NCI-H2196 treated with DMSO at 0.1 percent for 48 hours (cell line): Measurements from ENCODE around the gene ITGA3.

Experiments
- DNase-seq: peaks from one replicate; lab custom pipeline; 2025; ENCODE audit not compliant: unreplicated experiment; lab: John Stamatoyannopoulos, UW

ITGA3 gene

GRCh38 chr17:50066995-50067394, 11.1 kb downstream of the ITGA3 start:
- no peak for DNase-seq

GRCh38 chr17:50067996-50068395, 12.1 kb downstream of the ITGA3 start:
- no peak for DNase-seq

- no peak for DNase-seq
Measured at GRCh38 chr17:50070908-50071680, 15.2 kb downstream of the ITGA3 start.

- DNase-seq = no peak
Measured at GRCh38 chr17:50071692-50072091, 15.8 kb downstream of the ITGA3 start.

DNA sequence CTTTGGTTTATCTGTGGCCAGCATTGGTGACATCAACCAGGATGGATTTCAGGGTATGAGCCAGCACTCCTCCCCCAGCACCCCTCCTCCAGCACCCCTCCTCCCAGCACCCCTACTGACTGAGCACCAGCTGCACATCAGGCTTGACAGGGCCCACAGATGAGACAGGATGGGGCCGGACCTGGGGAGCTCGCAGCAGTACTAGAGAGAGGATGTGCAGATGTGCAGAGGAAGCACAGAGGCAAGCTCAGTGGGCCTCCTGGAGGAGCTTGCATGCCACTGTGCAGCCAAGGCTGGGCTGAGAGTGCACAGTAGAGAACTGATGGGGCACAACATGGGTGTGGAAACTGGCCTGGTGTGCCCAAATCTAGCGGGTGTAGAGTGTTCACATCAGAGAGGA, 16.2 kb downstream of the ITGA3 start:
- DNase-seq = no peak

DNA sequence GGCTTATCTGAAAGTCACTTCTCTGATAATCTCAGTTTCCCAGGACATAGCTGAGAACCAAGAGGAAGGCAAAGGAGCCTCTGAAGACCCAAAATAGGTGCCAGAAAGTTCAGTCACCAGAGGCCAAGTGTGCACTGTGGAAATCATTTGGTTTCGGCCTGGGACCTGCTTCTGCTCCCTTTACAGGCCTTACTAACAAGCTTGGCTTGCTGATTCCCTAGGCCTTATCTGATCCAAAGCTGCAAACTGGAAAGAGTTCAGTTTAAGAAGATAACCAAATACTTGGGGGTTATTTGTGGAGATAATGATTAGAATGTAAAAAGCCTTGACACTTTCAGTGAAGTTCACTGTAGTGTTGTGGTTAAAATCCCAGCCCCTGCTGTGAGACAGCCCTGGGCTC, 17.0 kb downstream of the ITGA3 start:
- DNase-seq = no peak

DNA sequence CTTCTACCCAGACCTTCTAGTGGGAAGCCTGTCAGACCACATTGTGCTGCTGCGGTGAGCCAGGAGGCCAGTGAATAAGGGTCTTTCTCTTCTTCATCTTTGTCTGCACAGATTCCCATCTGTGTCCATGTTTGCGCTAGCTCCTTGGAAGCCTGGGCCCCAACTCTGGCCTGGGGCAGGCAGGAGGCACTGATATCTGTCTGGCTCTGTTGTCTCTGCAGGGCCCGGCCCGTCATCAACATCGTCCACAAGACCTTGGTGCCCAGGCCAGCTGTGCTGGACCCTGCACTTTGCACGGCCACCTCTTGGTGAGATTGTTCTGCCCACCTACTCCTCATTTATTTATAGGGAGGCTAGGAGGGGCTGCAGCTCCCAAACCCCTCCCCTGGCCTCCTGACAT, 18.3 kb downstream of the ITGA3 start:
- no peak for DNase-seq

GRCh38 chr17:50075446-50076032, 19.6 kb downstream of the ITGA3 start:
- DNase-seq = no peak

- no peak for DNase-seq
Measured at GRCh38 chr17:50076221-50076590, 20.3 kb downstream of the ITGA3 start.

GRCh38 chr17:50076591-50077235, 20.8 kb downstream of the ITGA3 start:
- DNase-seq = no peak

DNA sequence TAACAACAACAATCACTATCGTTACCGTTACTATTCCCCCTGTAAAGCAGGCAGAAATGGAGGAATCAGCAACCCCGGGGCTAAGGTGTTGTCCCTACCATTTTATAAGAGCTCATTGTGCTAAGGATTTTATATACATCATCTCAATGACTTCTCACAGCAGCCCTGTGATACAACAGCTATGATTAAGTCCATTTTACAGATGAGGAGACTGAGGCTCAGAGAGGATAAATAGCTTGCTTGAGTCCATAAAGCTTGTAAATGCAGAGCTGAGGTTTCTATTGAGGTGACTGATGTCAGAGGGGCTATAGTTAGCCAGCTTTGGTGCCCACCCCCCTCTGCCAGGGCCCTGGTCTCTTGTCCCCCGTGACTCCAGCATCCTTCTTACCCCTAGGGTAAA, 22.5 kb downstream of the ITGA3 start:
- DNase-seq = no peak

DNA sequence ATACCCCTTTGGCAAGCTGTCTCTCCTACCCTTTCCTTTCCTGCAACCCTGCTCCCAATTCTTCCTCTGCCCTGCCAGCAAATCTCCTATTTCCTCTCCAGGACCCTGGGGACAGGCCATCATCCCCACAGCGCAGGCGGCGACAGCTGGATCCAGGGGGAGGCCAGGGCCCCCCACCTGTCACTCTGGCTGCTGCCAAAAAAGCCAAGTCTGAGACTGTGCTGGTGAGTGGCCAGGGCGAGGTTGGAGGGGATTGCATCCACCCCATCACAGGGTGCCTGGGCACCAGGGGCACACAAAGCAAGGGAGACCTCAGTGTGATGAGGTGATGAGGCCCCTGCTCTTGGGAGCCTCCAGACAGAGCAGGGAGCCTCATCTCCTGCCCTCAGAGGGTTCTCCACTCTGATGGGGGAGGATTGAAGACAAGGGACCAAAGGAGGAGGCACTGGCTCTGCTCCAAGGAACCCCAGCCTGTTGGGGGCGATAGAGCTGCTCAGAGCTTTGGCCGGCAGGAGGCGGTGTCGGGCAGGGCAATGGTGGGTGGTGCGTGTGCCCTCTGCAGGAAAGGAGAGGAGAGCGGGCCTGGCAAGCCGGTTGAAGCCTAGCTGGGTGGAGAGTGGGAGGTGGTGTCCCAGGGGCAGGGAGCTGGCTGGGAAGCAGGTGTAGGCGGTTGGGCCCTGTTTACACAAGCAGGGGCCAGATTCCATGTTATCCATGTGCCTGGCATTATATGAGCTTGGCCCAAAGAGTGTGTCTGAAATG, 23.6 kb downstream of the ITGA3 start:
- no peak for DNase-seq

DNA sequence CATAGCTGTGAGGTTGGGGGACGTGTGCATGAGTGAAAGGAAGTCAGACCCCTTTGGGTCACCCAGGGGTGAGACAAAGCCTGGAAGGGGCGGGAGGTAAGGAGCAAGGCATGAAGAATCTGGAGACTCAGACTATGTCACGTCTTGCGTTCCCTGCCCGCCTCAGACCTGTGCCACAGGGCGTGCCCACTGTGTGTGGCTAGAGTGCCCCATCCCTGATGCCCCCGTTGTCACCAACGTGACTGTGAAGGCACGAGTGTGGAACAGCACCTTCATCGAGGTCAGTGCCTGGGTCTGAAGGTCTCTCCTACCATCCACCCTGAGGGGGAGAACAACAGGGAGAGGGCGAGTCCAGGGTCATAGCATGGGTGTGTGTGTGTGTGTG, 24.2 kb downstream of the ITGA3 start:
- DNase-seq = no peak

GRCh38 chr17:50080827-50081226, 24.9 kb downstream of the ITGA3 start:
- no peak for DNase-seq

DNA sequence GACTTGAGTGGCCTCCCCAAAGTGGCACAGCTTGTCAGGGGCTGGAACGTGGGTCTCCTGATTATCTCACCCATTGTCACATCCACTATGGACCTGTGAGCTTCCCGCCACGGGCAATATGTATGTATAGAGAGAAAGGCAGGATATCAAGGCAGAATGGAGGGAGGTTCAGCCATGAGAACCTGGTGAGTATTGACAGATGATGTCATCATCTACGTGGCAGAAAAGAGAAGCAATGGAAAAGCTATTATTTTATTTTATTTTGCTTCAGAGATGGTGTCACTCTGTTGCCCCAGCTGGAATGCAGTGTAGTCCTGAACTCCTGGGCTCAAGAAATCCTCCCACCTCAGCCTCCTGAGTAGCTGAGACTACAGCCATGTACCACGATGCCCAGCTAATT, 25.8 kb downstream of the ITGA3 start:
- no peak for DNase-seq

GRCh38 chr17:50087246-50087911, 31.5 kb downstream of the ITGA3 start:
- peak; percentile 52 for DNase-seq

GRCh38 chr17:50087912-50088405, 32.0 kb downstream of the ITGA3 start:
- no peak for DNase-seq

GRCh38 chr17:50088952-50089825, 33.3 kb downstream of the ITGA3 start:
- no peak for DNase-seq

GRCh38 chr17:50090071-50090470, 34.2 kb downstream of the ITGA3 start:
- DNase-seq = no peak
